A549 (cell line): Measurements from ENCODE around the gene ADD1.

Source experiments
- EP300 ChIP-seq, 2 experiments: fragments of >200 bp; sonication (Bioruptor Twin); formaldehyde crosslinking; IDR thresholded peaks; 2 replicates in 1 of 2; 3 replicates in 1 of 2; pipeline ENCODE4 v1.6.1; 2016 to 2017
- JUN ChIP-seq, 2 experiments: fragments of >200 bp; sonication (Bioruptor Twin); formaldehyde crosslinking; IDR thresholded peaks; 2 replicates in 1 of 2; 3 replicates in 1 of 2; pipeline ENCODE4 v1.6.1; 2016 to 2017
- TF ChIP-seq, protein P1 (sequence below): fragments of >200 bp; sonication (Bioruptor Twin); formaldehyde crosslinking; IDR thresholded peaks from 3 replicates; pipeline ENCODE4 v1.5.1; 2016

DNA sequence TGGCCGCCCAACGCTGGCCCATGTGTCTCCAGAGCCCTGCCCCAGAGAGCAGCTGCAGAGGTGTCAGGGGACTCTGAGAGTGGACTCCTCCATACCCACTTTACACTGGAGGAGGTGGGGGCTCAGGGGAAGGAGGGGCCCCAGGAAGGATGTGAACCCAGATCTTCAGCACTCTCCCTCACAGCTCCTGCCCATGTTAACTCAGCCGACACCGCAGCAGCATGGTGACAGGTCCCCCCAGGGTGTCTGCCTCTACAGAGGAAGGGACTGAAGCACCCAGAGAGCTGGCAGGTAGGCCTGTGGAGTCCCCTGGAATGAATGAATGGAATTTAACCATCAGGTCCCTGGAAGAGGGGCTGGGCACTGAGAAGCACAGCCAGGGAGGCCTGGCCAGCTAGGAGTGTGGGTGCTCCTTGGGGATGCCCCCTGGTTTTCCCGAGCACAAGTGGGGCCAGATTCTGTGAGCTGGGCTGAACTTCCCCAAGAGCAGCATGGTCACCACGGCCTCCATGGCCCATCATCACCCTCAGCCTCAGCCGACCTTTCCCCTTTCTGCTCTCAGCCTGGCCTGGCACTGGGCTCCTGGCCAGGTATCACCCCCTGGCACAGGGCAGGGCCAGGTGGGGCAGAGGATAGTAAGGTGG lies 28.9 kb upstream of the ADD1 start:
- TF ChIP-seq EP300 (IDR thresholded peaks at IDR 0.05) = no peak
- TF ChIP-seq, protein P1, sequence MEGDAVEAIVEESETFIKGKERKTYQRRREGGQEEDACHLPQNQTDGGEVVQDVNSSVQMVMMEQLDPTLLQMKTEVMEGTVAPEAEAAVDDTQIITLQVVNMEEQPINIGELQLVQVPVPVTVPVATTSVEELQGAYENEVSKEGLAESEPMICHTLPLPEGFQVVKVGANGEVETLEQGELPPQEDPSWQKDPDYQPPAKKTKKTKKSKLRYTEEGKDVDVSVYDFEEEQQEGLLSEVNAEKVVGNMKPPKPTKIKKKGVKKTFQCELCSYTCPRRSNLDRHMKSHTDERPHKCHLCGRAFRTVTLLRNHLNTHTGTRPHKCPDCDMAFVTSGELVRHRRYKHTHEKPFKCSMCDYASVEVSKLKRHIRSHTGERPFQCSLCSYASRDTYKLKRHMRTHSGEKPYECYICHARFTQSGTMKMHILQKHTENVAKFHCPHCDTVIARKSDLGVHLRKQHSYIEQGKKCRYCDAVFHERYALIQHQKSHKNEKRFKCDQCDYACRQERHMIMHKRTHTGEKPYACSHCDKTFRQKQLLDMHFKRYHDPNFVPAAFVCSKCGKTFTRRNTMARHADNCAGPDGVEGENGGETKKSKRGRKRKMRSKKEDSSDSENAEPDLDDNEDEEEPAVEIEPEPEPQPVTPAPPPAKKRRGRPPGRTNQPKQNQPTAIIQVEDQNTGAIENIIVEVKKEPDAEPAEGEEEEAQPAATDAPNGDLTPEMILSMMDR = no peak
- TF ChIP-seq JUN (IDR thresholded peaks at IDR 0.05) = no peak
